A673 (cell line): Measurements from ENCODE around the gene HLA-DMA. TPM values are rescaled to one million over a fixed set of nuclear protein-coding genes. Genes with fewer than 3 reads are reported as not detected.

Source experiments
- BruUV-seq: library from RNA; stranded (reverse); fragments of 400-500 nt; replicated peaks from 2 replicates; lab custom pipeline; 2021; lab: Mats Ljungman, UMichigan
- CTCF ChIA-PET: fragments of 300-600 bp; sonication (Branson Sonifier 250); formaldehyde crosslinking; loops from one replicate; lab custom pipeline; 2022; ENCODE audit warnings: antibody characterized with exemption; lab: Charles Lee
- POLR2A ChIA-PET: fragments of 300-600 bp; sonication (Branson Sonifier 250); formaldehyde crosslinking; loops from one replicate; lab custom pipeline; 2022; ENCODE audit warnings: antibody characterized with exemption; ENCODE audit not compliant: low non-redundant PET; lab: Charles Lee
- DNase-seq: peaks from one replicate; pipeline ENCODE4 v3.0.0-alpha.2; 2015; ENCODE audit warnings: low spot score
- H3K27ac ChIP-seq: fragments of 200-600 bp; sonication (generic); 2 replicates; pipeline ENCODE4 v1.5.1; 2016; ENCODE audit warnings: mixed run types, low read depth, mild to moderate bottlenecking, mixed read lengths, antibody characterized with exemption, low read length; ENCODE audit not compliant: poor library complexity, severe bottlenecking
- H3K27me3 ChIP-seq: fragments of 200-600 bp; sonication (generic); replicated peaks from 2 replicates; pipeline ENCODE4 v1.6.1; 2017; ENCODE audit warnings: mixed run types, low read depth, mild to moderate bottlenecking, mixed read lengths, antibody characterized with exemption, low read length; ENCODE audit not compliant: insufficient read depth, poor library complexity
- H3K36me3 ChIP-seq: fragments of 200-600 bp; sonication (generic); 2 replicates; pipeline ENCODE4 v1.6.1; 2016; ENCODE audit warnings: mixed run types, mild to moderate bottlenecking, mixed read lengths, antibody characterized with exemption, low read length; ENCODE audit not compliant: insufficient read depth, poor library complexity, severe bottlenecking
- H3K4me1 ChIP-seq: fragments of 200-600 bp; sonication (generic); 2 replicates; pipeline ENCODE4 v1.6.1; 2017; ENCODE audit warnings: mixed run types, mild to moderate bottlenecking, mixed read lengths, antibody characterized with exemption, low read length; ENCODE audit not compliant: insufficient read depth, poor library complexity, severe bottlenecking
- H3K4me3 ChIP-seq: fragments of 200-600 bp; sonication (generic); 2 replicates; pipeline ENCODE4 v1.5.1; 2016; ENCODE audit warnings: low read depth, mixed run types, mild to moderate bottlenecking, mixed read lengths, low read length; ENCODE audit not compliant: poor library complexity, severe bottlenecking
- H3K9me3 ChIP-seq: fragments of 200-600 bp; sonication (generic); 2 replicates; pipeline ENCODE4 v1.6.1; 2016; ENCODE audit warnings: mixed run types, low read depth, mild to moderate bottlenecking, mixed read lengths, antibody characterized with exemption, low read length; ENCODE audit not compliant: poor library complexity, severe bottlenecking
- CTCF ChIP-seq: fragments of 300-800, 200-600 bp; sonication (generic); conservative IDR thresholded peaks from 2 replicates; pipeline ENCODE4 v1.5.1; 2017; ENCODE audit warnings: low read depth, mild to moderate bottlenecking, antibody characterized with exemption, low read length, moderate library complexity, mixed read lengths
- EZH2 ChIP-seq: fragments of 200-600 bp; sonication (generic); IDR thresholded peaks from 2 replicates; pipeline ENCODE4 v1.6.1; 2017; ENCODE audit warnings: borderline replicate concordance, low read depth, mild to moderate bottlenecking, mixed read lengths, antibody characterized with exemption, low read length; ENCODE audit not compliant: poor library complexity, severe bottlenecking
- intact Hi-C: fragments of 100-400 bp; cut with micrococcal nuclease; formaldehyde crosslinking; loops from one replicate; pipeline ENCODE4 v1.10.0; 2022; ENCODE audit not compliant: unreplicated experiment
- total RNA-seq: library from RNA; stranded (reverse); gene quantifications from 2 replicates; pipeline ENCODE4 v1.2.3, GENCODE V29; 2021

The HLA-DMA gene
- total RNA-seq, 1 experiment from 2014 or later = 1.4 TPM

- Histone ChIP-seq H3K27me3 (peaks cover 10% of the 10 kb centered on the region), H3K9me3 (no peaks in the 10 kb centered on the region), H3K4me1 (no peaks in the 10 kb centered on the region), H3K4me3 (no peak overlapping the region), H3K27ac (no peak overlapping the region), H3K36me3 (no peaks in the 10 kb centered on the region)
- BruUV-seq = no TSS peak
- CTCF ChIA-PET = no interaction called here
- POLR2A ChIA-PET = no interaction called here
- no peak for DNase-seq
- TF ChIP-seq CTCF (no peak), EZH2 (no peak)
- intact Hi-C loops = no loop called here
These were observed 42.6 kb upstream of the HLA-DMA start for GRCh38 chr6:32995448-32995847.

- BruUV-seq = no TSS peak
- Histone ChIP-seq H3K9me3 (no peaks in the 10 kb centered on the region), H3K4me1 (no peaks in the 10 kb centered on the region), H3K27me3 (peaks cover 10% of the 10 kb centered on the region), H3K4me3 (no peak overlapping the region), H3K27ac (no peak overlapping the region), H3K36me3 (no peaks in the 10 kb centered on the region)
- DNase-seq = no peak
- TF ChIP-seq CTCF (no peak), EZH2 (no peak)
- intact Hi-C loops = no loop called here
- CTCF ChIA-PET = no interaction called here
- POLR2A ChIA-PET = interaction anchor here (0.5 kb wide), 1 partner anchor 247 kb away, joined by 13 read pairs; no protein-coding TSS in a partner anchor
These were observed 40.6 kb upstream of the HLA-DMA start for GRCh38 chr6:32993363-32993973.

GRCh38 chr6:32991972-32992371 is 39.1 kb upstream of the HLA-DMA start:
- intact Hi-C loops = no loop called here
- BruUV-seq = no TSS peak
- CTCF ChIA-PET = no interaction called here

More at GRCh38 chr6:32991972-32992371, 39.1 kb upstream of the HLA-DMA start:
- H3K27me3 ChIP-seq = peaks cover 10% of the 10 kb centered on the region
- H3K27ac ChIP-seq = no peak overlapping the region
- POLR2A ChIA-PET = no interaction called here
- TF ChIP-seq CTCF = no peak
- DNase-seq = no peak
- no peak overlapping the region for H3K4me3 ChIP-seq
- no peaks in the 10 kb centered on the region for H3K4me1 ChIP-seq
- H3K9me3 ChIP-seq = no peaks in the 10 kb centered on the region
- H3K36me3 ChIP-seq = no peaks in the 10 kb centered on the region
